WTC11 (cell line): ENCODE data around the gene AKAP13. TPM values are rescaled to one million over a fixed set of nuclear protein-coding genes. Genes with fewer than 3 reads are reported as not detected.

Experiments
- ATAC-seq: fragments of 200-7000 bp; cut with Tn5 transposase; 2 replicates; pipeline ENCODE4 v1.10.0; 2021; ENCODE audit warnings: mild to moderate bottlenecking, moderate library complexity
- CTCF ChIA-PET: fragments of 300-600 bp; sonication (Branson Sonifier 250); formaldehyde crosslinking; loops from one replicate; lab custom pipeline; 2021; ENCODE audit warnings: antibody characterized with exemption; lab: Charles Lee
- POLR2A ChIA-PET: fragments of 350-600 bp; sonication (Branson Sonifier 250); formaldehyde crosslinking; loops from one replicate; lab custom pipeline; 2021; ENCODE audit warnings: antibody characterized with exemption; lab: Charles Lee
- DNase-seq: peaks from one replicate; pipeline ENCODE4 v3.0.0; 2021; ENCODE audit warnings: low spot score
- H3K27ac Mint-ChIP-seq: 2 replicates; pipeline ENCODE4 v1.8.0; 2021; ENCODE audit warnings: mixed read lengths
- H3K27me3 Mint-ChIP-seq: 2 replicates; pipeline ENCODE4 v1.8.0; 2021; ENCODE audit warnings: low read depth, mild to moderate bottlenecking, moderate library complexity, mixed read lengths
- H3K36me3 Mint-ChIP-seq: 2 replicates; pipeline ENCODE4 v1.8.0; 2021; ENCODE audit warnings: mixed read lengths
- H3K4me1 Mint-ChIP-seq: 2 replicates; pipeline ENCODE4 v1.8.0; 2022; ENCODE audit warnings: mixed read lengths
- H3K4me3 Mint-ChIP-seq: 2 replicates; pipeline ENCODE4 v1.8.0; 2021; ENCODE audit warnings: mild to moderate bottlenecking, moderate library complexity, mixed read lengths
- H3K9me3 Mint-ChIP-seq: 2 replicates; pipeline ENCODE4 v1.8.0; 2021; ENCODE audit warnings: mixed read lengths
- CBFB ChIP-seq: sonication (generic); formaldehyde crosslinking; IDR thresholded peaks from 2 replicates; pipeline ENCODE4 v1.8.1; 2022; ENCODE audit warnings: mild to moderate bottlenecking, low read depth, missing genetic modification reagents
- CREB1 ChIP-seq: sonication (generic); formaldehyde crosslinking; IDR thresholded peaks from 2 replicates; pipeline ENCODE4 v1.8.0; 2023; ENCODE audit warnings: mild to moderate bottlenecking, missing genetic modification reagents
- IRF2 ChIP-seq: sonication (generic); formaldehyde crosslinking; IDR thresholded peaks from 2 replicates; pipeline ENCODE4 v1.8.0; 2022; ENCODE audit warnings: low read depth, missing genetic modification reagents, borderline replicate concordance
- JAZF1 ChIP-seq: fragments of 250-450 bp; sonication (Bioruptor Pico); IDR thresholded peaks from 2 replicates; pipeline ENCODE4 v1.9.0; 2021; ENCODE audit warnings: moderate library complexity, mild to moderate bottlenecking, inconsistent platforms
- JUN ChIP-seq: sonication (generic); formaldehyde crosslinking; IDR thresholded peaks from 2 replicates; pipeline ENCODE4 v1.8.0; 2023; ENCODE audit warnings: mild to moderate bottlenecking, missing genetic modification reagents
- MLX ChIP-seq: sonication (generic); formaldehyde crosslinking; IDR thresholded peaks from 2 replicates; pipeline ENCODE4 v1.8.1; 2023; ENCODE audit warnings: mild to moderate bottlenecking, missing genetic modification reagents, moderate library complexity
- MYBL2 ChIP-seq: sonication (generic); formaldehyde crosslinking; IDR thresholded peaks from 2 replicates; pipeline ENCODE4 v1.8.1; 2023; ENCODE audit warnings: mild to moderate bottlenecking, moderate library complexity, missing genetic modification reagents
- RELA ChIP-seq: sonication (generic); formaldehyde crosslinking; IDR thresholded peaks from 2 replicates; pipeline ENCODE4 v1.8.1; 2022; ENCODE audit warnings: missing genetic modification reagents, mild to moderate bottlenecking, borderline replicate concordance
- SMAD4 ChIP-seq: sonication (generic); formaldehyde crosslinking; IDR thresholded peaks from 2 replicates; pipeline ENCODE4 v1.8.0; 2022; ENCODE audit warnings: mild to moderate bottlenecking, missing genetic modification reagents
- SP1 ChIP-seq: sonication (generic); formaldehyde crosslinking; conservative IDR thresholded peaks from 2 replicates; pipeline ENCODE4 v1.8.1; 2022; ENCODE audit warnings: missing genetic modification reagents
- ZMAT4 ChIP-seq: fragments of 250-450 bp; sonication (Bioruptor Pico); IDR thresholded peaks from 2 replicates; pipeline ENCODE4 v1.9.0; 2021; ENCODE audit warnings: mild to moderate bottlenecking
- ZNF138 ChIP-seq: sonication (generic); formaldehyde crosslinking; conservative IDR thresholded peaks from 2 replicates; pipeline ENCODE4 v1.8.1; 2022; ENCODE audit warnings: mild to moderate bottlenecking, moderate library complexity, missing genetic modification reagents
- ZNF281 ChIP-seq: sonication (generic); formaldehyde crosslinking; IDR thresholded peaks from 2 replicates; pipeline ENCODE4 v1.8.0; 2023; ENCODE audit warnings: mild to moderate bottlenecking, missing genetic modification reagents
- ZNF317 ChIP-seq: sonication (generic); formaldehyde crosslinking; IDR thresholded peaks from 2 replicates; pipeline ENCODE4 v1.8.1; 2023; ENCODE audit warnings: low read depth, mild to moderate bottlenecking, moderate library complexity, missing genetic modification reagents, borderline replicate concordance
- total RNA-seq: library from RNA; stranded (reverse); gene quantifications from 3 replicates; pipeline ENCODE4 v1.2.3, GENCODE V29; 2021
- TF ChIP-seq, protein P1 (sequence below): fragments of 250-450 bp; sonication (Bioruptor Pico); conservative IDR thresholded peaks from 2 replicates; pipeline ENCODE4 v1.9.0; 2021; ENCODE audit warnings: mild to moderate bottlenecking
- TF ChIP-seq, protein P2 (sequence below): fragments of 250-450 bp; sonication (Bioruptor Pico); IDR thresholded peaks from 2 replicates; pipeline ENCODE4 v1.9.0; 2021; ENCODE audit warnings: mild to moderate bottlenecking, borderline replicate concordance
- TF ChIP-seq, protein P3 (sequence below): sonication (generic); formaldehyde crosslinking; conservative IDR thresholded peaks from 2 replicates; pipeline ENCODE4 v1.8.1; 2023; ENCODE audit warnings: mild to moderate bottlenecking, low read depth, missing genetic modification reagents, moderate library complexity

The AKAP13 gene
- total RNA-seq, 1 experiment from 2014 or later = 50.3 TPM

- Mint-ChIP-seq H3K27ac (peak overlapping the region; percentile 61), H3K27me3 (no peaks in the 10 kb centered on the region), H3K9me3 (no peaks in the 10 kb centered on the region)
- no peak for DNase-seq
- ChIA-PET CTCF (interaction anchor here (1.1 to 1.7 kb wide), 2 partner anchors 11 to 14 kb away, joined by 3 to 5 read pairs; no protein-coding TSS in a partner anchor), POLR2A (interaction anchor here (0.6 to 1.1 kb wide), 2 partner anchors 12 to 74 kb away, joined by 3 read pairs; no protein-coding TSS in a partner anchor)
- TF ChIP-seq ZNF317 (CRISPR knock-in tag) (no peak), CREB1 (CRISPR knock-in tag) (no peak), ZNF138 (CRISPR knock-in tag) (no peak), MLX (CRISPR knock-in tag) (no peak), CBFB (CRISPR knock-in tag) (no peak), ZNF281 (CRISPR knock-in tag) (no peak), RELA (CRISPR knock-in tag) (no peak)
- TF ChIP-seq, protein P1, sequence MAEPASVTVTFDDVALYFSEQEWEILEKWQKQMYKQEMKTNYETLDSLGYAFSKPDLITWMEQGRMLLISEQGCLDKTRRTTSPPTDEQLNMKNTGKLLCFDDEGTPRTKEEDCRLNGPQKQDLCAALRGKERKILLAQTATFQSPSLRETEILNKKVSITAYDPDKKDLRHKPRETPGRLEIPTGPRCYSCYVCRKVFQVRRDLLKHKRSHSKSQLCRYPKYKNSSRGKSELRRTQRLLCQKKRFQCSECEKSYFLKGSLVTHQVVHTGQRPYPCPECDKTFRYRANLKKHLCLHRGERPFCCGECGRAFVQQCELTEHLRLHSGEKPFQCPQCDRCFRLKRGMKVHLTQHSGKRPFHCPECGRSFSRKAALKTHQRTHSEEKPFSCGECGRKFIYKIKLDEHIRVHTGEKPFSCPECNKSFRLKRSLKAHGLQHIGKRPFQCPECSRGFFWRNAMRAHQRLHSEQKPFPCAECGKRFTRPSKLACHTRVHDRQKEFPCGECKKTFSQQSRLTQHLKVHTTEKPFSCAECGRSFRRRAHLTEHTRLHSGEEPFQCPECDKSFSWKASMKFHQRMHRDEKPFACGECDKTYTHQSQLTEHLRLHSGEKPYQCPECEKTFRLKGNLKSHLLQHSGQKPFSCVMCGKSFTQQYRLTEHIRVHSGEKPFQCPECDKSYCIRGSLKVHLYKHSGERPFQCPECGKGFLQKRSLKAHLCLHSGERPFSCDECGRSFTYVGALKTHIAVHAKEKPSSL (CRISPR knock-in tag) = no peak
- TF ChIP-seq, all 79 proteins: peak for 0
- Mint-ChIP-seq H3K36me3 (peaks cover 12% of the 10 kb centered on the region), H3K4me1 (peaks cover 31% of the 10 kb centered on the region), H3K4me3 (no peak overlapping the region)
- ATAC-seq = no peak
These were observed 382.8 kb downstream of the AKAP13 start for GRCh38 chr15:85763157-85763556.

- peaks cover 12% of the 10 kb centered on the region; the same call in 1 of the 2 replicates for H3K36me3 Mint-ChIP-seq
- ChIA-PET CTCF (interaction anchor here (1.0 to 1.7 kb wide), 4 partner anchors 11 to 68 kb away, joined by 3 to 5 read pairs (median 3); no protein-coding TSS in a partner anchor), POLR2A (interaction anchor here (0.6 to 1.1 kb wide), 3 partner anchors 13 to 73 kb away, joined by 3 read pairs; partner anchors contain the start of gene KLHL25)
- H3K4me3 Mint-ChIP-seq = no peak overlapping the region
- DNase-seq (no peak), ATAC-seq (no peak)
- H3K4me1 Mint-ChIP-seq = peaks cover 27% of the 10 kb centered on the region
- H3K27ac Mint-ChIP-seq = peak overlapping the region; percentile 61
- no peaks in the 10 kb centered on the region for H3K27me3 Mint-ChIP-seq
- no peaks in the 10 kb centered on the region for H3K9me3 Mint-ChIP-seq
- TF ChIP-seq IRF2 (CRISPR knock-in tag) (no peak), JUN (CRISPR knock-in tag) (no peak), ZMAT4 (CRISPR knock-in tag) (no peak), SMAD4 (CRISPR knock-in tag) (no peak), JAZF1 (no peak), MYBL2 (CRISPR knock-in tag) (no peak), SP1 (CRISPR knock-in tag) (no peak)
- TF ChIP-seq, protein P2, sequence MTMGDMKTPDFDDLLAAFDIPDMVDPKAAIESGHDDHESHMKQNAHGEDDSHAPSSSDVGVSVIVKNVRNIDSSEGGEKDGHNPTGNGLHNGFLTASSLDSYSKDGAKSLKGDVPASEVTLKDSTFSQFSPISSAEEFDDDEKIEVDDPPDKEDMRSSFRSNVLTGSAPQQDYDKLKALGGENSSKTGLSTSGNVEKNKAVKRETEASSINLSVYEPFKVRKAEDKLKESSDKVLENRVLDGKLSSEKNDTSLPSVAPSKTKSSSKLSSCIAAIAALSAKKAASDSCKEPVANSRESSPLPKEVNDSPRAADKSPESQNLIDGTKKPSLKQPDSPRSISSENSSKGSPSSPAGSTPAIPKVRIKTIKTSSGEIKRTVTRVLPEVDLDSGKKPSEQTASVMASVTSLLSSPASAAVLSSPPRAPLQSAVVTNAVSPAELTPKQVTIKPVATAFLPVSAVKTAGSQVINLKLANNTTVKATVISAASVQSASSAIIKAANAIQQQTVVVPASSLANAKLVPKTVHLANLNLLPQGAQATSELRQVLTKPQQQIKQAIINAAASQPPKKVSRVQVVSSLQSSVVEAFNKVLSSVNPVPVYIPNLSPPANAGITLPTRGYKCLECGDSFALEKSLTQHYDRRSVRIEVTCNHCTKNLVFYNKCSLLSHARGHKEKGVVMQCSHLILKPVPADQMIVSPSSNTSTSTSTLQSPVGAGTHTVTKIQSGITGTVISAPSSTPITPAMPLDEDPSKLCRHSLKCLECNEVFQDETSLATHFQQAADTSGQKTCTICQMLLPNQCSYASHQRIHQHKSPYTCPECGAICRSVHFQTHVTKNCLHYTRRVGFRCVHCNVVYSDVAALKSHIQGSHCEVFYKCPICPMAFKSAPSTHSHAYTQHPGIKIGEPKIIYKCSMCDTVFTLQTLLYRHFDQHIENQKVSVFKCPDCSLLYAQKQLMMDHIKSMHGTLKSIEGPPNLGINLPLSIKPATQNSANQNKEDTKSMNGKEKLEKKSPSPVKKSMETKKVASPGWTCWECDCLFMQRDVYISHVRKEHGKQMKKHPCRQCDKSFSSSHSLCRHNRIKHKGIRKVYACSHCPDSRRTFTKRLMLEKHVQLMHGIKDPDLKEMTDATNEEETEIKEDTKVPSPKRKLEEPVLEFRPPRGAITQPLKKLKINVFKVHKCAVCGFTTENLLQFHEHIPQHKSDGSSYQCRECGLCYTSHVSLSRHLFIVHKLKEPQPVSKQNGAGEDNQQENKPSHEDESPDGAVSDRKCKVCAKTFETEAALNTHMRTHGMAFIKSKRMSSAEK (CRISPR knock-in tag) = no peak
- TF ChIP-seq, protein P3, sequence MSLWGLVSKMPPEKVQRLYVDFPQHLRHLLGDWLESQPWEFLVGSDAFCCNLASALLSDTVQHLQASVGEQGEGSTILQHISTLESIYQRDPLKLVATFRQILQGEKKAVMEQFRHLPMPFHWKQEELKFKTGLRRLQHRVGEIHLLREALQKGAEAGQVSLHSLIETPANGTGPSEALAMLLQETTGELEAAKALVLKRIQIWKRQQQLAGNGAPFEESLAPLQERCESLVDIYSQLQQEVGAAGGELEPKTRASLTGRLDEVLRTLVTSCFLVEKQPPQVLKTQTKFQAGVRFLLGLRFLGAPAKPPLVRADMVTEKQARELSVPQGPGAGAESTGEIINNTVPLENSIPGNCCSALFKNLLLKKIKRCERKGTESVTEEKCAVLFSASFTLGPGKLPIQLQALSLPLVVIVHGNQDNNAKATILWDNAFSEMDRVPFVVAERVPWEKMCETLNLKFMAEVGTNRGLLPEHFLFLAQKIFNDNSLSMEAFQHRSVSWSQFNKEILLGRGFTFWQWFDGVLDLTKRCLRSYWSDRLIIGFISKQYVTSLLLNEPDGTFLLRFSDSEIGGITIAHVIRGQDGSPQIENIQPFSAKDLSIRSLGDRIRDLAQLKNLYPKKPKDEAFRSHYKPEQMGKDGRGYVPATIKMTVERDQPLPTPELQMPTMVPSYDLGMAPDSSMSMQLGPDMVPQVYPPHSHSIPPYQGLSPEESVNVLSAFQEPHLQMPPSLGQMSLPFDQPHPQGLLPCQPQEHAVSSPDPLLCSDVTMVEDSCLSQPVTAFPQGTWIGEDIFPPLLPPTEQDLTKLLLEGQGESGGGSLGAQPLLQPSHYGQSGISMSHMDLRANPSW (CRISPR knock-in tag) = no peak
These were observed 383.6 kb downstream of the AKAP13 start for GRCh38 chr15:85763673-85764633.
